GM21528 (cell line): ENCODE measurements around the gene MAP1B.
"Not testable (repeated sequence)": the region's sequence is repeated elsewhere in the genome, so short reads cannot be mapped to it uniquely, and the experiment has no call there.

Experiments
- ATAC-seq: cut with Tn5 transposase; IDR thresholded peaks from one replicate; pipeline ENCODE4 v1.9.1; 2021; ENCODE audit warnings: mild to moderate bottlenecking, moderate library complexity; ENCODE audit not compliant: unreplicated experiment, low FRiP score

The MAP1B gene

GRCh38 chr5:72156946-72157624, 49.8 kb downstream of the MAP1B start:
- ATAC-seq: no peak

- no peak for ATAC-seq
Measured at GRCh38 chr5:72157625-72157962, 50.3 kb downstream of the MAP1B start.

- ATAC-seq: no peak
Measured at GRCh38 chr5:72159501-72159911, 52.2 kb downstream of the MAP1B start.

- ATAC-seq: no peak
Measured at GRCh38 chr5:72160329-72160728, 53.1 kb downstream of the MAP1B start.

GRCh38 chr5:72160959-72161358, 53.7 kb downstream of the MAP1B start:
- ATAC-seq: no peak

GRCh38 chr5:72161951-72162350, 54.7 kb downstream of the MAP1B start:
- no peak for ATAC-seq

DNA sequence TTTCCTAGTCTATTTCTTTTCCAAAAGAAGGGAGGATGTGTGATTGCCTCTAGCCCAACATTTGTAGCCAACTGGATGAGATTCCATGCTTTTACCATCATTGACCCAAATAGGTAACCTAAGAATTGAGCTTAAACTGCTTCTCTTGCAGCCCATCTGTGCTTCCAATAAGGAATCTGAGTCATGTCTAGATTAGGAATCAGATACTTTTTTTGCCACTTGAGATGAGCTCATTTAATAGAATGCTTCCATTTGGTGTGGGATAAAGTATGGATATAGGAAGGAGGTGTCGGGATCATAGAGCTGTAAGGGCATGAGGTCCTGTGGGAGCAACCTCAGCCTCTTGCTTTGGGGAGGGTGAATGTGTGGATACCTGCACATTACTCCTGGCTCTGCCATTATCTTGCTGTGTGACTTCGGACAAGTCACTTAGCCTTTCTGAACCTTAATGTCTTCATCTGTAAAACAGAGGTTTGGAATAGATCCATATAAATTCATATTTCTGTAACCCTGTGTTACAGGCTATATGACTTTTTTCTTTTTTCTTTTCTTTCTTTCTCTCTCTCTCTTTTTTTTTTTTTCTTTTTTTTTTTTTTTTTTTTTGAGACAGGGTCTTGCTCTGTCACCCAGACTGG, 56.2 kb downstream of the MAP1B start:
- no peak for ATAC-seq

GRCh38 chr5:72166070-72166979, 59.0 kb downstream of the MAP1B start:
- no peak for ATAC-seq

GRCh38 chr5:72167257-72167656, 60.0 kb downstream of the MAP1B start:
- no peak for ATAC-seq

DNA sequence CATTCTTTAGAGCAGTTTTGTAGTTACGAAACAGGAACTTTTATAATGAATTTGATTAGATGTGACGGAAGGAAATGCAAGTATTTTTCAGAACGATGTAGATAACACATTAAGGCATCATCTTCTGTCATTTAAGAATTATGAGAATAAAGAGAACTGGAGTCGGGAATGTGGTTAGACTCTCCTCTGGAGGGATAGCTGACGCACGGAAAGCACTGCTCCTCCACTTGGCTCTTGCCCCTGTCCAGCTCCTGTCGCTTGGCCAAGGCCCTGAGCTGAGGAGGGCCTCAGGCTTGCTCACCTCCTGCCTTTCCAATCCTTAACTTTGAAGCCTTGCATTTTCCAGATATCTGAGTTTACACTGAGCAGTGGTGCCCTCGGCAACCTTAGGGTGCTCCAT, 60.5 kb downstream of the MAP1B start:
- no peak for ATAC-seq

GRCh38 chr5:72170101-72170500, 62.8 kb downstream of the MAP1B start:
- no peak for ATAC-seq

DNA sequence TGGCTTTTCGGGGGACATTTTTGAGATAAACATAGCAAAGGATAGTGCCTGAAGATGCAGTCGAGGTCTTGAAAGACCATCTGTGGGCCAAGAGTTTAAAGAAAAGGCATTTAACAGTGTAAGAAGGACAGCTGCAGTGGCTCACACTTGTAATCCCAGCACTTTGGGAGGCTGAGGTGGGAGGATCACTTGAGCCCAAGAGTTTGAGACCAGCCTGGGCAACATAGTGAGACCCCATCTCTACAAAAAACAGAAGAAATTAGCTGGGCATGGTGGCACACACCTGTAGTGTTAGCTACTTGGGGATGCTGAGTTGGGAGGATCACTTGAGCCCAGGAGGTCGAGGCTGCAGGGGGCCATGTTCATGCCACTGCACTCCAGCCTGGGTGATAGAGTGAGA, 63.9 kb downstream of the MAP1B start:
- ATAC-seq: not testable (repeated sequence)

- no peak for ATAC-seq
Measured at GRCh38 chr5:72171667-72172066, 64.4 kb downstream of the MAP1B start.

- ATAC-seq: no peak
Measured at GRCh38 chr5:72172786-72173185, 65.5 kb downstream of the MAP1B start.

DNA sequence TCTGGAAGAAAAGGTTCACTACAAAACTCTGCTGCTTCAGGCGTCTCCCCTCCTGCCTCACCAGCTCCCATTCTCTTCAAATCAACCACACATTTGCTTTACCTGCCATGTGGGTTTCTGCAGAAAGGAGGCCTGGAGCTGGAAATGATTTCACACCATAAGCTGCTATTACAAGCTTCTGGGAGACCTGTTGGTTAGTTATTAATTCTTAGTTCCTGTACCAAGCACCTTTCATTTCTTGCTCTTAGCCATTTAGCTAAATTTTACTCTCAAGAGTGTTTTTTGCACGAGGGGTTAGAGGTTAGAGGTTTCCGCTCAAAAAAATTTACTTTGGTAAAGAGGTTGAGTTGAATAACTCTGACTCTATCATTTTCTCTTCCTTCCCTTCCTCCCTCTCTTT, 70.3 kb downstream of the MAP1B start:
- peak; percentile 70 for ATAC-seq

GRCh38 chr5:72179028-72179815, 71.9 kb downstream of the MAP1B start:
- no peak for ATAC-seq

DNA sequence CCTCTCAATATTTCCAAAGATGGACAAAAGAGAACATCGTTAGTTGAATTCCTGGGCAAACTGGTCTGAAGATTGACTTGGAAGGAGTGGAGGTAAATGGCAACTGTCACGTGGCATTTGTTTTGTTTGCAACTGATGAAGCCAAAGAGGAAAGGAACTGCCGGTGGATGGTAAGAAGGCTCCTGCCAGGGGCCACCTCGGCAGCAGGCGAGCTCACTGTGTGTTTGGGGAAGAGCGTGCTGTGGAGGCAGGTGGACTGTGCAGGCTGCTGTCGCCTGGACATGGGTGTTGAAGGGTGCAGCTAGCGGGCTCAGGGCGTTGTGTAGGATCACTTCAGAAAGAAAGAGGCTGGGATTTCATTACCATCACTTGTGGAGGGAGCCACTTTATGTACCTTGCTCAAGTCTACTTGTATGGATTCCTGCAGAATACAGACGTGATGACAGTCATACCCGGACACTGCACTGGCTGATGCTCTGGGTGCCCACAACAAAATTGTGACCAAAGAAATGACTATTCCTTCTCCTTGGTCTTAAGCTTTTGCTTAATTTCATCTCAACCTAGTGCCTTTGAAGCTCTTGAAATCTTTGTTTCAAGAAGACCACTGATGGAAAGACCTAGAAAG, 72.7 kb downstream of the MAP1B start:
- ATAC-seq: no peak

GRCh38 chr5:72180925-72181324, 73.7 kb downstream of the MAP1B start:
- no peak for ATAC-seq

GRCh38 chr5:72182686-72183085, 75.4 kb downstream of the MAP1B start:
- no peak for ATAC-seq

- no peak for ATAC-seq
Measured at GRCh38 chr5:72183101-72183520, 75.8 kb downstream of the MAP1B start.
